Activated CD8-positive, alpha-beta memory T cell treated with anti-CD3 and anti-CD28 coated beads, Interleukin-2, amount 50 U/mL, for 24 hours (primary cell): ENCODE measurements around the gene ZBTB24.
"Not testable (repeated sequence)": the region's sequence is repeated elsewhere in the genome, so short reads cannot be mapped to it uniquely, and the experiment has no call there.

Experiments
- DNase-seq: peaks from one replicate; pipeline ENCODE4 v3.0.0-alpha.2; 2020; ENCODE audit errors: extremely low read depth

Gene ZBTB24

GRCh38 chr6:109482905-109483734 is at the start of gene ZBTB24:
Gene ZBTB24 (minus strand): TSS chr6:109483219. CDS start chr6:109482026, 1,193 bp downstream.
- DNase-seq, result peak; percentile 64

GRCh38 chr6:109531446-109531845 is 48.4 kb upstream of the ZBTB24 start:
- DNase-seq, result no peak

GRCh38 chr6:109527989-109528388 is 45.0 kb upstream of the ZBTB24 start:
- DNase-seq, result no peak

GRCh38 chr6:109526905-109527628 is 44.0 kb upstream of the ZBTB24 start:
- DNase-seq, result peak; percentile 5

GRCh38 chr6:109524129-109524528 is 41.1 kb upstream of the ZBTB24 start:
- DNase-seq, result no peak

- DNase-seq, result no peak
Measured at GRCh38 chr6:109523478-109523877, 40.5 kb upstream of the ZBTB24 start.

GRCh38 chr6:109521080-109521479 is 38.1 kb upstream of the ZBTB24 start:
- no peak for DNase-seq

- DNase-seq, result not testable (repeated sequence)
Measured at GRCh38 chr6:109519647-109520046, 36.6 kb upstream of the ZBTB24 start.

GRCh38 chr6:109516929-109517328 is 33.9 kb upstream of the ZBTB24 start:
- DNase-seq, result no peak

- no peak for DNase-seq
Measured at GRCh38 chr6:109515781-109516409, 32.9 kb upstream of the ZBTB24 start.

- DNase-seq, result no peak
Measured at GRCh38 chr6:109514946-109515345, 31.9 kb upstream of the ZBTB24 start.

- no peak for DNase-seq
Measured at GRCh38 chr6:109513571-109514071, 30.6 kb upstream of the ZBTB24 start.

- no peak for DNase-seq
Measured at GRCh38 chr6:109512271-109512817, 29.3 kb upstream of the ZBTB24 start.

GRCh38 chr6:109511832-109512231 is 28.8 kb upstream of the ZBTB24 start:
- no peak for DNase-seq

- DNase-seq, result no peak
Measured at GRCh38 chr6:109510358-109510757, 27.3 kb upstream of the ZBTB24 start.

GRCh38 chr6:109508166-109508860 is 25.3 kb upstream of the ZBTB24 start:
- no peak for DNase-seq

- DNase-seq, result no peak
Measured at GRCh38 chr6:109507490-109508072, 24.6 kb upstream of the ZBTB24 start.

GRCh38 chr6:109506841-109507240 is 23.8 kb upstream of the ZBTB24 start:
- DNase-seq, result no peak

GRCh38 chr6:109506314-109506713 is 23.3 kb upstream of the ZBTB24 start:
- no peak for DNase-seq

GRCh38 chr6:109503327-109504224 is 20.6 kb upstream of the ZBTB24 start:
- no peak for DNase-seq
